ENCODE results near the gene UBFD1.

DNA sequence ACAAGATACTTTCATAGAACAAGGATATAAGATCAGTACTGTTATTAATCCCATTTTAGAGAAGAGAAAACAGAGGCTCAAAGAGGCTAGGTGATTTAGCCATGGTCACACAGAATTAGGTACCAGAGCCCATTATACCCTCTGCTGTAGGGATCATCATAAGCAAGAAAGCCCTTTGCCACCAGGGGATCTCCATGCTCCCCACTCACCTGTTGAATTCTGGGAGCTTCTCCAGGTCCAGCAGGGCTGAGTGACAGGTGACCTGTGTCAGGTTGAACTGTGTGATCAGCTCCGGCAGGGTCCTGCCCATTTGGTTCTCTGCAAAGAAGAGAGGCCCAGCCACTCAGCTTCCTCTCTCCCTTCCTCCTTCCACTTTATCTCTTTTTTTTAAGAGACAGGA, 25.1 kb upstream of the UBFD1 start:
- no peak for TF ChIP-seq CEBPB (IDR thresholded peaks at IDR 0.05)
- no peak for TF ChIP-seq YY1 (IDR thresholded peaks at IDR 0.05; ENCODE audit: low read depth)

Data from Ishikawa (cell line).